ENCODE data around the gene HBA2.
"Not testable (repeated sequence)": the region's sequence is repeated elsewhere in the genome, so short reads cannot be mapped to it uniquely, and the experiment has no call there.

HBA2 gene

GRCh38 chr16:170788-171187 lies 1.9 kb upstream of the HBA2 start:
- TF ChIP-seq CTCF (IDR thresholded peaks at IDR 0.05; ENCODE audit: low read depth, low read length), result no peak
- DNase-seq (ENCODE audit: low read depth, low spot score), result no peak
- in situ Hi-C loops (cut with HindIII; ENCODE audit: low sequenced_read_pairs), result no loop called here
- H3K4me3 ChIP-seq (ENCODE audit: low read depth, low read length), result no peak overlapping the region

GRCh38 chr16:173211-173854 lies 657 bp downstream of the HBA2 start:
- in situ Hi-C loops (cut with HindIII; ENCODE audit: low sequenced_read_pairs); H3K4me3 ChIP-seq (ENCODE audit: low read depth, low read length): not testable (repeated sequence)

GRCh38 chr16:173928-174769 lies 1.5 kb downstream of the HBA2 start:
- in situ Hi-C loops (cut with HindIII; ENCODE audit: low sequenced_read_pairs); H3K4me3 ChIP-seq (ENCODE audit: low read depth, low read length); DNase-seq (ENCODE audit: low read depth, low spot score): not testable (repeated sequence)

More at GRCh38 chr16:173211-173854, 657 bp downstream of the HBA2 start:
- not testable (repeated sequence) for DNase-seq (ENCODE audit: low read depth, low spot score)

- DNase-seq (ENCODE audit: low read depth, low spot score), result no peak
- TF ChIP-seq CTCF (IDR thresholded peaks at IDR 0.05; ENCODE audit: low read depth, low read length), result no peak
- in situ Hi-C loops (cut with HindIII; ENCODE audit: low sequenced_read_pairs), result no loop called here
- H3K4me3 ChIP-seq (ENCODE audit: low read depth, low read length), result no peak overlapping the region
These were observed 2.6 kb downstream of the HBA2 start for GRCh38 chr16:175011-175949.

- DNase-seq (ENCODE audit: low read depth, low spot score); H3K4me3 ChIP-seq (ENCODE audit: low read depth, low read length); in situ Hi-C loops (cut with HindIII; ENCODE audit: low sequenced_read_pairs): not testable (repeated sequence)
These were observed 3.3 kb downstream of the HBA2 start for GRCh38 chr16:176006-176405.

- in situ Hi-C loops (cut with HindIII; ENCODE audit: low sequenced_read_pairs); H3K4me3 ChIP-seq (ENCODE audit: low read depth, low read length); DNase-seq (ENCODE audit: low read depth, low spot score): not testable (repeated sequence)
These were observed 4.1 kb downstream of the HBA2 start, which contains the start of gene HBA1 for GRCh38 chr16:176477-177382. TSS of gene HBA1 (plus strand) at chr16:176680. CDS start at chr16:176717, 37 bp downstream.

- in situ Hi-C loops (cut with HindIII; ENCODE audit: low sequenced_read_pairs), result no loop called here
- no peak overlapping the region for H3K4me3 ChIP-seq (ENCODE audit: low read depth, low read length)
- no peak for TF ChIP-seq CTCF (IDR thresholded peaks at IDR 0.05; ENCODE audit: low read depth, low read length)
- DNase-seq (ENCODE audit: low read depth, low spot score), result no peak
These were observed 4.7 kb downstream of the HBA2 start for GRCh38 chr16:177394-177822.
